GM21619 (cell line): ENCODE data around the gene OGFR.

Experiments used
- ATAC-seq: cut with Tn5 transposase; IDR thresholded peaks from one replicate; pipeline ENCODE4 v1.9.1; 2021; ENCODE audit not compliant: unreplicated experiment

The OGFR gene

DNA sequence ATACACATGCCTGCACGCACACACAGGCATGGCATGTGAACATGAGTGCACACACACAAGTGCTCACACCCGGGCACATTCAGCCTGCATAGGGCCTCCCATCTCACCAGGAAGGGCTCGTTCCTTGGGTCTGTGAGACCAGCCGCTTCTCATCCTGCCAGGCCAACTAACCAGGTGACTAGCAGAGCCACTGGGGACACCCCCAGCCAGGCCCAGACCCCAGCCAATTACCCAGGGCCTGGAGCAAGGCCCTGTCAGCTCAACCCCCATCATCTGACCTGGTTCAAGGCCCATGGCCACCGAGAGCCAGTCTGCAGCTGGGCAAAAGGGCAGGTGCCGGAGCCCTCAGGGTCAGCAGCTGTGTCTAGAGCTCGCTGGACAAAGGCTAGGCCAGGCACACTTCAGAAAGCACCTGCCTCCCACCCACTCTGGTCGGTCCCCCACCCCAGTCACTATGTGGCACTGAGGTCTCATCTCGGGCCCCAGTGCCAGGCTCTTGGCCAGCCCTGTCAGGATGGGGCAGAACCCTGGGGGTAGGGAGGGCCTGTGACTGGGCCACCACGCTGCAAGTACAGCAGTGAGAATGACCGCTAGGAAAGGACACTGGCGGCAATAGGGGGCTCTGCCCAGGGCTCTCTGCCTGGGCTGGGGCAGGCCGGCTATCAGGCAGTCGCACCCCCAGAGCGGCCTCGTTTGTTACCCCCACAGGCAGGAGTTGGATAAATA, 35.1 kb upstream of the OGFR start:
- no peak for ATAC-seq

DNA sequence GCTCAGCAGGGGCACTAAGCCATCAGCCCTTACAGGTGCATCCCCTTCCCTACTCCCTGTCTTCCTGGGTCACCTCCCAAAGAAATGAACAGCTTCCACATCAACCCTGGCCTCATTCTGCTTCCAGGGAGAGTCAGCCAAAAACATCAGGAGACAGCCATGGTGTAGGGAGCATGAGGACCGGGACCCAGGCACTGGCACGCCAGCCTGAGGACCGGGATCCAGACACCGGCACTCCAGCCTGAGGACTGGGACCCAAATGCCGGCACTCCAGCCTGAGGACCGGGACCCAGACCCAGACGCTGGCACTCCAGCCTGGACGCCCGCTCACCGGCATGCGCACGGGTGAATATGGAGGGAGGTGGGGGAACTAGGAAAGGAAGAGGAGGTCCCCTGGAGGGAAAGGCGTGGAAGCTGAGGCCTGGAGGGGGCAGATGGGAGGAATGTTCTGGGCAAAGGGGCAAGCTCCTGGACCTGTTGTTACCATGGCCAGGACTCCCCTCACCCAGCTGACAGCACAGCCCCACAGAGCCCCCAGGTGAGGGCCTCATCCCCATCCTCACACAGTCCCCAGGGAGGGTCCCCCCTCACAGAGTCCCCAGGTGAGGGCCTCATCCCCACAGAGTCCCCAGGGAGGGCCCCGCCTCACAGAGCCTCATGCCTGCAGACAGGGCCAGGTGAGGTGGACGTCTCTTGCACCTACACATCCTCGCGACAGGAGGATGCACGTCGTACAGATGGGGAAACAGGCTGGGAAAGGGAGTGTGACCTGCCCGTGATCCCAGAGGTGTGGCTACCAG, 34.3 kb upstream of the OGFR start:
- ATAC-seq: no peak

DNA sequence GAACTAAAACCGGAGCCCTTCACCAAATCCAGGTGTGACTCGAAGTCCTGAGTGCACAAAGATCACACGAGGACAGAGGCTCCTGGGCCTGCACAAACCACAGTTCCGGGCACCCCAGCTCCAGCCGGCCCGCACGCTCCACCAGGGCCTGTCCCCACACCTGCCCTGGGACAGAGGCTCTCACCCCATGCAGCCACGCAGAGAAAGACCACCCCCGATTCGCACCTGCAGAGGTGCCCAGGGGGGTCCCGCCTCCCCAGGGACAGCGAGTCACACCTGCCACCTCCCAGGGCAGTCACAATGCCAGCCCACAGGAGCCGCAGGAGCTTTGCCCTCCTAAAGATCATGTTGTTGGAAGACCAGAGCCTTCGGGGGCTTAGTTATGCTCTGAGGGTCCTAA, 33.7 kb upstream of the OGFR start:
- no peak for ATAC-seq

DNA sequence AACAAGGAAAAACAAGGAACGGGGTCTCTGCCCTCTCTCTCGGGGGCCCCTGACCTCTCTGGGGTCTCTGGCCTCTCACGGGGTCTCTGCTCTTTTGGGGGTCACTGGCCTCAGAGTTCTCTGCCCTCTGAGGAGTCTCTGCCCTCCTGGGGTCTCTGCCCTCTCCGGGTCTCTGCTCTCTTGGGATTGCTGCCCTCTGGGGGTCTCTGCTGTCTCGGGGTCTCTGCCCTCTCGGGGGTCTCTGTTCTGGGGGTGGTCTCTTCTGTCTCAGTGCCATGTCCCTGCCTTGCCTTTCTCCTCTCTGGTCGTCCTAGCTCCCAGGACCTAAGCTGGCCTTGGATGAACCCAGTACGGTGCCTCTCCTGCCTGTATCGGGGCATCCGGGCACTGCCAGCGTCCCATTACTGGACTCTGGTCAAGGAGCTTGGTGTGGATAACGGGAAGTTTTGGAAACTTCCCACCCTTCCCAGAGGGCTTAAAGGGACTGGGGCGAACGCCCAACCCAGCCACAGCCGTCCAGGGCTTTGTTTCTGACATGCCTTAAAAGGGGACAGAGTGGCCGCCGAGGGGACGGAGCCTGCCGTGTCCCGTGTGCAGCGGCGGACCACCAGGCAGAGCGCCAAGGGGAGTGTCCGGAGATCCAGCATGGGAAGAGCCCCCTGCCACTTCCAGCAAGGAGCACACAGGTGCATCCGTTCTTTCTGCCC, 33.1 kb upstream of the OGFR start:
- ATAC-seq: no peak

DNA sequence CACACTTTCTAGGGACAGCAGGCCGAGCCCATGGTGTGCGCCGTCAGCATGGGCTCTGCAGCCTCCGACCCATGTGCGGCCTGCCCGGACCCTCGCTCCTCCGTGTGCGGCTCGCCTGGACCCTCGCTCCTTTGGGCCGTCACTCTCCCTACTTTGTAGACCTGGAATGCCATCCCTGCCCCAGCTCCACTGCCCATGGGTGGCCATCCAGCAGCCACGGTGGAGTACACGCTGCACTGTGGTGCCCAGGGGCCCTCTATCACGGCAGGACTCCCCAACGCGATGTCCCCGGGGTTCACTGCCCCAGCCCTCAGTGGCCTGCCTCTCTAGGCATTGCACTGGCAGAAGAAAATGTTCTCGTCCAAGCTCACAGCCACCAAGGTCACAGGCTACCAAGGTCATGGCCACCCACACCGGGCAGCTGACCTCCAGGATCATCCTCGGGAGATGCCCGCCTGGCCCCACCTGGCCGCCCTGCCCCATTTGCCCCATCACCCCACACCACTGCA, 32.5 kb upstream of the OGFR start:
- no peak for ATAC-seq

DNA sequence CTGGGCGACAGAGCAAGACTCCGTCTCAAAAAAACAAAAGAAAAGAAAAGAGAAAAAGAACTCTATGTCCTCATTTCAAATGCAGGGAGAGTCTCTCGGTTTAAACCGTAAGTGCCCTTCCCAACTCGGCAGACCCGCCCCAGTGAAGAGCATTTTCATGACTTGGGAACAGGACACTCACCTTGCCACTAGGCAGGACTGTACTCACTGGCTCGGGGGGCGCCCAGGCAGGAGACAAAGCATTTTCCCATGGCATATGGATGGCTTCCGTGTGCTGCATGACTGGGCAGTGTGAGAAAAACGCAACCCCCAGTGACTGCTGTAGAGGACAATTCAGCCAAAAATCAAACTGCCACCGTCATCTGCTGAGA, 32.0 kb upstream of the OGFR start:
- no peak for ATAC-seq

DNA sequence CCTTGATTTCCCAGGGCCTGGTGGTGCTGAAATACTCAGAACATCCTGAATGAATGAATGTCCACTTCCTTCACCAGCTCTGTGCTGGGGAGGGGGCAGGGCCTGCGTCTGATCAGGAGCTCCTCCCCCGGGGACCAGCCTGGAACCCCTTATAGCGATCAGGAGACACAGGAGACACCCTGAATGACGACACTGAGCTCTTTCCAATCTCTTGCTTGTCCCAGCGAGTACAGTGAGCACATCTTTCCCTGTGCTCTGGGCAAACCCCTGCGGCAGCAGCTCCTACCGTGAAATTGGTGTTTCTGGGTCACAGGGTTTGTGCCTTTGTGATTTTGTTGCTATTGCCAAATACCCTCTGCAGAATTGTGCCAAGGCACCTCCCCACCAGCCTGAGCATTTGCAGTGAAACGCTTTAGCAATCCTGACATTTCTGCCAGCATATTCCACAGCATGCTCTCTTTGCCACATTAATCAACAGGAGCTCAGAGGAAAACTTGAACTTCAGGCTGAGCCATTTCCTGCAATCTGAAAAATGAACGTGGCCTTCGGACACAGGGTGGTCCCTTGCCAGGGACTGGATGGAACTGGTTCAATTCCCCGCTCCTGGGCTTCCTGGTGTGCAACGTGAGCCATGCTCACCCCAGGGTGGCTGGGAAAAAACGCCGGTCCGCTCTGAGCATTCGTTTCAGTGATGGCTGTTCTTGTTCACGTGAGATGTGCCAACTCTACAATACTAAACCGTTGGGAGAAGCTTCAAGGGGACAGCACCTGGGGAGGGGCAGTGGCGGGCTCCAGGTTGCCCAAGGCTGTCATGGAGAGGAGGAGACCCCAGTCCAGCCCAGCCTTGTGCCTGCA, 31.4 kb upstream of the OGFR start:
- ATAC-seq: no peak

DNA sequence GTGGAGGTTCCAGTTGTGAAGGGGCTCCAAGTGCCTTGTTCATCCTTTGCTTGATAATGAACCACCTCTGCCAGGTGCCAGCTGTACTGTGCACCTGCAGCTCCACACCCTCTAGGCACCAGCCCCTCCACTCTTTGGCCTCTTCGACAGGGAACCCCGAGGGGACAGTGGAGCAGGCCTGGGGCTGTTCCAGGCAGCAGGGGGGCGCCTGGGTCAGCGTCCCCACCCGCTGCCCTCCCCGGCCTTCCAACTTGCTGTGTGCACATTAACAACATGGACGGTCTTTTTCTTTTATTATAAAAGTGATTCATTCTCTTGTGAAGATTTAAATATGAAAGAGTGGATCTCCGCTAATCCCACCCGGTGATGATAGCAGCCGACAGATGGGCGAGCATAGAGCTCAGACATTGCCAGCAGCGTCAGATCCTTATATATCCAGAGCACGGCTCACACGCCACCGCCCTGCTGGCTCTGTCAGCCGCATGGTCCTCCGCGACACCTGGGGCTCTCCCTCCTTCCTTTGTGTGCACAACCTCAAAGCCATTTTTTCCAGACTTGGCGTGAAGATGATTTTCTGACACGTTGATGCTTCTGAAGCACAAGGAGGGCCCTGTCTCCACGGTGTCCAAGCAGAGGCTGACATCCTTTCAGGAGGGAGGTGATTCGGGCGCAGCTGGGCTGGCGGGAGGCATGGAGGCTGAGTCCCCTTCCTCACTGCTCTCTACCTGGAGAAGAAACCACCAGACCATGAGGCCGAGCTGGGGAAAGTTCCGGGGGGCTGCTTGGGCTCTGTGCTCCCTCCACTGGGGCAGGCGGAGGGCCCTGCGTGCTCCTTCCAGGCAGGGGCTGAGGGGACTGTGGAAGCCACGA, 30.6 kb upstream of the OGFR start:
- ATAC-seq: no peak

DNA sequence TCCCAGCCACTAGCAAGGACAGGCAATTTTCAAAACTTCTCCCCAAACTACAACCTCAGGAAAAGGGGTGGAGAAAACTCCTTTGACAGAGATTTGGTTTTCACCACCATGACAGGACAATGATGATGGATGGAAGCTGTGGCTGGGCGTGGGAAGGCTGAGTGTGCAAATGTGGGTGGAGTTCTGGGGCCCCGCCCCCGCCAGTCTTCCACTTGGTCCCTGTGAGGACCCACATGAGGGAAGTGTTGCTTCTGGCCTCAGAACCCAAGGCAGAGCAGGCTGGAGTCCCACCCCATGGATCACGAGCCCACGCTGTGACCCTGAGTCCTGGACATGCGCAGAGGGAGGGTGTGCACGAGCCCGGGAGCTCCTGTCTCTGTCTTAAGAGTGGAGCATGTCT, 29.9 kb upstream of the OGFR start:
- no peak for ATAC-seq

DNA sequence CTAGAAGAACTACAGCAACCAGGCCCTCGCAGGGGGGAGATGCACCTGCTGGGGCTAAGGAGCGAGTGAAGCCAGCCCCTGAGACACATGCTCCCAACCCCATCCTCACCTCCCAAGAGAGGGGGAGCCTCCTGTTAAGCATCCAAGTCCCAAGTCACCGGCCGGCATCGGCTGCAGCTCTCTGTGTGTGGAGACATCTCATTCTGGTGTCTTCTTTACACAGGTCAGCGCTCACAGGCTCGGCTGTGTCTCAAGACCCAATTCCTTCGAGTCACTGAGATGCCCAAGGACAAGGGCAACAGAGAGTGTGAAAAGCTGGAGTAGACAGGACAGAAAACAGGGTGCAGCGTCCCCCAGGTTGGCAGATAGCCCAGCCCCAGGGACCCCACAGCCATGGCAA, 29.4 kb upstream of the OGFR start:
- no peak for ATAC-seq

DNA sequence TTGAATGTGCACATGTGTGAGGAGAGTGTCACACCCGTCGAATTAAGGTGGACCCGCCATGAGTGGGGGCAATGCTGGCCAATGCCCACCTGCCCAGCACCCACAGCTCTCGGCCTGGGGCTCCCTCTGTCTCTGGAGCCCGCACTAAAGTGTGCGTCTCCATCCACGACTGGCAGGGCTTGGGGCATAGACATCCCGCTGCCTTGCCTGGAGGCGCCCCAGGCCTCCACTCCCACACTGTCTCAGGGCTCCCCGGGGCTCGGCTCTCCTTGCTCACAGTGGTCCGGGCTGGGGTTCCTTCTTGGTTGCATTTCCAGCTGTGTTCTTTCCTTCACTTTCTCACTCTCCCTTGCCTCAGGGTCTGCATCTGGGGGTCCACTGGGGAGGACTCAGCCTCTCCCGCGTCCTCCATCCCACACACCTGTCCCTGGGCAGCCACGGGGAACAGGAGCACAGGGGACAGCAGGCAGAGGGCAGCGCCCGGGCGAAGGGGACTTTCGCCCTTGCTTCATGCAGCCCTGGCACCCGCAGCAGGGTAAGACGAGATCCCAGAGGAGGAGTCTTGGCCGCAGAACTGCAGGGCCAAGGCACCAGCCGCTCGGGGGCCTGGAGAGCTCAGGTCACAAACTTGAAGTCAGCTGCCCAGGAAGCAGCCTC, 28.5 kb upstream of the OGFR start:
- ATAC-seq: no peak

DNA sequence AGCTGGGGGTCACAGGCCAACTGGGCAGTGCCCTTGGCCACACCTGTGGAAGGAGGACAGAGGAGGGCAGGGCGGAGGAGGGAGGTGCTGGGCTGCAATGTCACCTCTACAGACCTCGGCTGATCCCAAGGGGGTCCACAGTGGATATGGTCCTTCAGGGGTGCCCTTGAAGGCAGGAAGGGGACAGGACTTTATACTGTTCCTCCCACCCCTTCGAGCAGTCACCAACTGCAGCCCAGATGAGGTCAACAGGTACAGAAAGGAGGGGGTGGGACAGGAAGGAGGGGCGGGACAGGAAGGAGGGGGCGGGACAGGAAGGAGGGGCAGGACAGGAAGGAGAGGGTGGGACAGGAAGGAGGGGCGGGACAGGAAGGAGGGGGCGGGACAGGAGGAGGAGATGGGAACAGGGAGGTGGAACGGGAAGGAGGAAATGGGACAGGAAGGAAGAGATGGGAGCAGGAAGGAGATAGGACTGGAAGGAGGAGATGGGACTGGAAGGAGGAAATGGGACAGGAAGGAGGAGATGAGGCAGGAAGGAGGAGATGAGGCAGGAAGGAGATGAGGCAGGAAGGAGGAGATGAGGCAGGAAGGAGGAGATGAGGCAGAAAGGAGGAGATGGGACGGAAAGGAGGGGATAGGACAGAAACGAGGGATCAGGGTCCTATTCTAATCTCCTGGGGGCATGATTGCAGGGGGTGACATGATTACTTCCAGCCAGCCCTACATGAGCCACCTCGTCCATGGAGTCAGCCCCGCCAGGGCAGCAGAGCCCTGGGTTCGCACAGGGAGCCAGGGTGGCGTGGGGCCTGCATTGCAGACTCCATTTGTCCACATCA, 27.7 kb upstream of the OGFR start:
- no peak for ATAC-seq

DNA sequence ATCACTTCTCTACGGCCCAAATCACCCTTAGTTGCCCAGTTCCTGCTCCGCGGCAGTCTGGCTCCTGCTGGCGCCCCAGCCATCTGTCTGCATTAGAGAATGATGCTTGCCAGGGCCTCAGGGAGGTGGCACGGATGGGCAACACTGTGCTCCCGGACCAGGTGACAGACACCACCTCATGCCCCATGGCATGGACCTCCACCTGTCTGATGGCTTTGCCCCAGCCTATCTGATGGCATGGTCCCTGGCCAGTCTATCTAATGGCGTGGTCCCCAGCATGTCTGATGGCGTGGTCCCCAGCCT, 27.2 kb upstream of the OGFR start:
- no peak for ATAC-seq

DNA sequence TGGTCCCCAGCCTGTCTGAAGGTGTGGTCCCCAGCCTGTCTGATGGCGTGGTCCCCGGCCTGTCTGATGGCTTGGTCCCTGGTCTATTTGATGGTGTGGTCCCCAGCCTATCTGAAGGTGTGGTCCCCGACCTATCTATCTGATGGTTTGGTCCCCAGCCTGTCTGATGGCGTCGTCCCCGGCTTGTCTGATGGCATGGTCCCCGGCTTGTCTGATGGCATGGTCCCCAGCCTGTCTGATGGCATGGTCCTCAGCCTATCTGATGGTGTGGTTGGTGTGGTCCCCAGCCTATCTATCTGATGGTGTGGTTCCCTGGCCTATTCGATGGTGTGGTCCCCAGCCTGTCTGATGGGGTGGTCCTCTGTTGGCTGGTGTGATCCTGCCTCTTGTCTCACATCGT, 26.6 kb upstream of the OGFR start:
- ATAC-seq: no peak

DNA sequence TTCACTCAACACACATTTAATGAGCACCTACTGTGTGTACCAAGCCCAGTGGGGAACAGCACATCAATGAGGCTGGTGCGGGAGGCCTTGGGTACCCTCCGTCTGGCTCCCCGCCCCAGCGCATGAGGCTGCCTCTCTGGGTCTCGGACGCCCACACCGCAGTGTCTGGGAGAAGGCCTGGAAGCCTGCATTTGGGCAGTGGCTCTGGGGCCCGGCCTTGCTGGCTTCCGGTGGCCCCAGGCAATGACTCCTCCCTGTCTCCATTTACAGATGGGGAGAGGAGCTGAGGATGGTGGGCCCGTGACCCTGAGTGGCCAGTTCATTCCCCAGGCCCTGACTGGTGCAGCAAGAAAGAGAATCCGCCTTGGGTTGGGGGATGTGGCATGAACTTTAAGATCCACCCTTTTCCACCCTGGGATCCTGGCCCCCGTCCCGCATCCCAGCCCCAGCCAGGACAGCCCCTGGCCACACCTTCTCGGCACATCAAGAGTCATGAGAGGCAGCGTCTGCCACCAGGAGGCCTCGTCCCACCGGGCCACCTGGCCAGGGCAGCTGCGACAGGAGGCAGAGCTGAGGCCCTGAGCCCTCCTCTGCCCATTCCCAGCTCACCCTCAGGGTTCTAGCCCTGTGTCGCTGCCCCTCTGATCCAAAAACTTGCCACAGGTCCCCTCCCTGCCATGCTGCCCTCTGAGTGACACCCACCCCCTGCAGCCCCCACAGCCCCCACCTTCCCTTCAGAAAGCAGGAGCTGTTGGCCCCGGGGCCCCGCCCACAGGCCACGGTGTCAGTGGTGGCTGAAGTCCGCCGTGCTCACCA, 25.8 kb upstream of the OGFR start:
- no peak for ATAC-seq

DNA sequence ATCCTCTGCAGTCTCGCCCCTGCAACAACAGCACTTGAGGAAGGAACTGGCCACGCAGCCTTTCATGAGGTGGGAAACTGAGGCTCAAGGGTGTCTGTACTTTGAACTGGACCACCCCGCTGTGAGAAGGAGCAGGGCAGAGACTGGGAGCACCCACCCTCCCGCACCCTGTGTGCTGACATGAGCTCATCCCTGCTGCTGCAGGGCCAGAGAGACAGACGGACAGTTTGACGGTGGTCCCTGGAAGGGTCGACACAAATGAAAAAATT, 25.3 kb upstream of the OGFR start:
- no peak for ATAC-seq

DNA sequence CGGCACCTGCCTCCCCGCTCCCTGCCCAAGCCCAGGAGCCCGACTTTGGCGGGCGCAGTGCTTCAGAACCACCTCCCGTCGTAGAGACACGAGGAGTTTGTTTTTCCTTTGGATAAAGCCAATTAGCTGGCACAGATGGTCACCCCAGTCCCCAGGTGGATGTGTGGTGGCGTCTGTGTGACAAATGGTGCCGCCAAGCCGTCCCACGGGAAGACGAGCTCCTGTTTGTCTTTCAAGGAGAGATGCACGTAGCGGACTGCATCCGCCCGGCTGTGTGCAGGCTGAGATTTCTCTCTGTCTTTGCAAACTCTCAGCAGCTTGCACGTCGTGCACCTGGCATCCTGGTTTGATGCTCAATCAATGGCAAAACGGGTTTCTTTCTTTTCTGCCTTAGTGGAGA, 24.4 kb upstream of the OGFR start:
- no peak for ATAC-seq

DNA sequence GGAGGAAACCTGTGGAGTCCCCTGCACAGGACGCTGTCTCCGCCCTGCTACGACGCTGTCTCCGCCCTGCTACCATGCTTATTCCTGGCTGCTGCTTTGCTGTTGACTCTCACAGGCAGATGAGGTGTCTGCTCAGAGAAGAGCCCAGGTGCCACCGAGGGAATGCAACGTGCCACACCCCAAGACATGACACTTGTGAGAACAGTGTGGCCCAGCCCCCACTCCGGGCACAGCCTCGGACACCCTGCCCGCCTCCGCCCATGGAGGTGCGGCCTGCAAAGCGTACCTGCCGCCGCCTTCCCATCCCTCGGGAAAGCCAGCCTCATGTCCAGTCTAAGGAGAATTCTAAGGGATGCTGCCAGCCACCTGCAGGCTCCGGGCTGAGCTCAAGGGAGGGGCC, 23.9 kb upstream of the OGFR start:
- ATAC-seq: no peak
